ENCODE measurements around the gene DVL1.

DNA sequence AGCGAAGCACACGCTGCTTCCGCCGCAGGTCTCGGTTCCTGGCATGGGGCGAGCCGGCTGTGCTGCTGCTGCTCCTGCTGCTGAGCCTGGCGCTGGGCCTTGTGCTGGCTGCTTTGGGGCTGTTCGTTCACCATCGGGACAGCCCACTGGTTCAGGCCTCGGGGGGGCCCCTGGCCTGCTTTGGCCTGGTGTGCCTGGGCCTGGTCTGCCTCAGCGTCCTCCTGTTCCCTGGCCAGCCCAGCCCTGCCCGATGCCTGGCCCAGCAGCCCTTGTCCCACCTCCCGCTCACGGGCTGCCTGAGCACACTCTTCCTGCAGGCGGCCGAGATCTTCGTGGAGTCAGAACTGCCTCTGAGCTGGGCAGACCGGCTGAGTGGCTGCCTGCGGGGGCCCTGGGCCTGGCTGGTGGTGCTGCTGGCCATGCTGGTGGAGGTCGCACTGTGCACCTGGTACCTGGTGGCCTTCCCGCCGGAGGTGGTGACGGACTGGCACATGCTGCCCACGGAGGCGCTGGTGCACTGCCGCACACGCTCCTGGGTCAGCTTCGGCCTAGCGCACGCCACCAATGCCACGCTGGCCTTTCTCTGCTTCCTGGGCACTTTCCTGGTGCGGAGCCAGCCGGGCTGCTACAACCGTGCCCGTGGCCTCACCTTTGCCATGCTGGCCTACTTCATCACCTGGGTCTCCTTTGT, 15.5 kb downstream of the DVL1 start:
- no peak for TF ChIP-seq POLR2A (IDR thresholded peaks at IDR 0.05; ENCODE audit: low read length)
- TF ChIP-seq GATA1 (IDR thresholded peaks at IDR 0.05; ENCODE audit: low read depth, low read length): no peak

Measured in erythroblast (primary cell).